ENCODE measurements around the gene TLE6. TPM values are rescaled to one million over a fixed set of nuclear protein-coding genes. Genes with fewer than 3 reads are reported as not detected.

The TLE6 gene
- total and polyA plus RNA-seq, 2 donors (not counting 3 experiments of a cell fraction or from before 2014, with no cell fraction given), result 1.6 to 1.9 TPM

DNA sequence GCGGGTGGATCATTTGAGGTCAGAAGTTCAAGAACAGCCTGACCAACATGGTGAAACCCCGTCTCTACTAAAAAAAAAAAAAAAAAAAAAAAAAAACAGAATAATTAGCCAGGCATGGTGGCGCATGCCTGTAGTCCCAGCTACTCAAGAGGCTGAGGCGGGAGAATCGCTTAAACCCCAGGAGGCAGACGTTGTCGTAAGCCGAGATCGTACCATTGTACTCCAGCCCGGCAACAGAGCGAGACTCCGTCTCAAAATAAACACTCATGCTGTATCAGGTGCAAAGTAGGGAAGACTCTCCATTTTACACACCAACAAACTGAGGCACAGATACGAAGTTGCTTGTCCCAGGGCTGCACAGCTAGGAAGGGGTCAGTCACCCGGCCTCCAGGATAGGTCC lies 15.6 kb downstream of the TLE6 start:
- Histone ChIP-seq H3K9me3 (replicated peaks; ENCODE audit: control insufficient read depth, insufficient read depth, low read length) (no peaks in the 10 kb centered on the region), H3K27ac (ENCODE audit: insufficient read depth, low read depth, low read length) (no peak overlapping the region), H2AFZ (ENCODE audit: low read depth, low read length) (no peak overlapping the region), H3K4me1 (ENCODE audit: control insufficient read depth, extremely low read depth, insufficient read depth, low read length) (no peaks in the 10 kb centered on the region), H3K4me3 (replicated peaks in 1 of 3; ENCODE audit: insufficient read depth in 1 of 3, low read depth in 1 of 3, low read length in 3 of 3) (no peak overlapping the region), H3K27me3 (ENCODE audit: control insufficient read depth in 2 of 2, insufficient read depth in 2 of 2, low read length in 2 of 2) (no peaks in the 10 kb centered on the region), H3K9ac (replicated peaks; ENCODE audit: extremely low read depth, insufficient read depth, low read length) (no peak overlapping the region), H4K20me1 (replicated peaks; ENCODE audit: control insufficient read depth, extremely low read depth, insufficient read depth, low read length) (no peaks in the 10 kb centered on the region), H3K79me2 (ENCODE audit: control insufficient read depth, insufficient read depth, low read length) (no peaks in the 10 kb centered on the region), H3K4me2 (ENCODE audit: insufficient read depth, low read length) (no peak overlapping the region), H3K36me3 (ENCODE audit: control insufficient read depth in 2 of 2, extremely low read depth in 1 of 2, insufficient read depth in 2 of 2, low read length in 2 of 2) (peaks cover 0 to 6% of the 10 kb centered on the region in 2 experiments), H3K9me1 (replicated peaks; ENCODE audit: control insufficient read depth, extremely low read depth, insufficient read depth, low read length) (no peaks in the 10 kb centered on the region)
- ChIA-PET POLR2A (no interaction called here), CTCF (no interaction called here)
- DNase-seq (ENCODE audit: low read depth, low spot score) (no peak), FAIRE-seq (no peak)
- intact Hi-C loops (cut with micrococcal nuclease), result no loop called here
- TF ChIP-seq POLR2AphosphoS5 (IDR thresholded peaks at IDR 0.05; ENCODE audit: insufficient read depth, low read depth, low read length) (no peak), FOS (IDR thresholded peaks at IDR 0.05; ENCODE audit: borderline replicate concordance, insufficient read depth, low read length) (no peak)
- BruUV-seq (replicated peaks), result no TSS peak
- dilution Hi-C loops (cut with MboI; ENCODE audit: extremely low pct_ligation_motif_present, low sequenced_read_pairs), result no loop called here

DNA sequence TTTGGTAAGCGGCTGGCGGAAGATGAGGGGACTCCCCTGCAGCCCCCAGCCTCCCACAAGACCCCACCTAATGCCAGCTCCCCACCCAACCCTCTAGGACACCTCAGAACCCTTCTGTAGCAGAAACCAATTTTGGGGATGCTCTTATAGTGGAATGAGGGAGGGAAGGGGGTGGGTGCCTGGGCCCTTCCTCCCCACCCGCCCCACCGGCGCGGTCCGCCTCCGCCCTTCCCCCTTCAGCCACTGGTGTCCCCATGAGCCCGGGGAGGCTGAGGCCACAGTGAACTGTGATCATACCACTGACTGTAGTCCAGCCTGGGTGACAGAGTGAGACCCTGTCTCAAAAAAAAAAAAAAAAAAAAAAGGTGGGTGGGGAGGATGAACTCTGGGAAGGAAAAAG lies 16.2 kb downstream of the TLE6 start:
- CTCF ChIA-PET, result no interaction called here
- TF ChIP-seq, protein P1, sequence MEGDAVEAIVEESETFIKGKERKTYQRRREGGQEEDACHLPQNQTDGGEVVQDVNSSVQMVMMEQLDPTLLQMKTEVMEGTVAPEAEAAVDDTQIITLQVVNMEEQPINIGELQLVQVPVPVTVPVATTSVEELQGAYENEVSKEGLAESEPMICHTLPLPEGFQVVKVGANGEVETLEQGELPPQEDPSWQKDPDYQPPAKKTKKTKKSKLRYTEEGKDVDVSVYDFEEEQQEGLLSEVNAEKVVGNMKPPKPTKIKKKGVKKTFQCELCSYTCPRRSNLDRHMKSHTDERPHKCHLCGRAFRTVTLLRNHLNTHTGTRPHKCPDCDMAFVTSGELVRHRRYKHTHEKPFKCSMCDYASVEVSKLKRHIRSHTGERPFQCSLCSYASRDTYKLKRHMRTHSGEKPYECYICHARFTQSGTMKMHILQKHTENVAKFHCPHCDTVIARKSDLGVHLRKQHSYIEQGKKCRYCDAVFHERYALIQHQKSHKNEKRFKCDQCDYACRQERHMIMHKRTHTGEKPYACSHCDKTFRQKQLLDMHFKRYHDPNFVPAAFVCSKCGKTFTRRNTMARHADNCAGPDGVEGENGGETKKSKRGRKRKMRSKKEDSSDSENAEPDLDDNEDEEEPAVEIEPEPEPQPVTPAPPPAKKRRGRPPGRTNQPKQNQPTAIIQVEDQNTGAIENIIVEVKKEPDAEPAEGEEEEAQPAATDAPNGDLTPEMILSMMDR (IDR thresholded peaks at IDR 0.05; ENCODE audit: extremely low read depth in 1 of 2, insufficient read depth in 1 of 2, low read depth in 1 of 2, low read length in 2 of 2), result no peak
- Histone ChIP-seq H2AFZ (ENCODE audit: low read depth, low read length) (no peak overlapping the region), H4K20me1 (replicated peaks; ENCODE audit: control insufficient read depth, extremely low read depth, insufficient read depth, low read length) (no peaks in the 10 kb centered on the region), H3K27me3 (ENCODE audit: control insufficient read depth in 2 of 2, insufficient read depth in 2 of 2, low read length in 2 of 2) (no peaks in the 10 kb centered on the region), H3K79me2 (ENCODE audit: control insufficient read depth, insufficient read depth, low read length) (no peaks in the 10 kb centered on the region), H3K4me3 (replicated peaks in 1 of 3; ENCODE audit: insufficient read depth in 1 of 3, low read depth in 1 of 3, low read length in 3 of 3) (no peak overlapping the region), H3K27ac (ENCODE audit: insufficient read depth, low read depth, low read length) (no peak overlapping the region), H3K9me1 (replicated peaks; ENCODE audit: control insufficient read depth, extremely low read depth, insufficient read depth, low read length) (no peaks in the 10 kb centered on the region), H3K4me1 (ENCODE audit: control insufficient read depth, extremely low read depth, insufficient read depth, low read length) (no peaks in the 10 kb centered on the region), H3K9me3 (replicated peaks; ENCODE audit: control insufficient read depth, insufficient read depth, low read length) (no peaks in the 10 kb centered on the region), H3K36me3 (ENCODE audit: control insufficient read depth in 2 of 2, extremely low read depth in 1 of 2, insufficient read depth in 2 of 2, low read length in 2 of 2) (peaks cover 0 to 7% of the 10 kb centered on the region in 2 experiments), H3K9ac (replicated peaks; ENCODE audit: extremely low read depth, insufficient read depth, low read length) (no peak overlapping the region), H3K4me2 (ENCODE audit: insufficient read depth, low read length) (no peak overlapping the region)
- intact Hi-C loops (cut with micrococcal nuclease), result no loop called here
- POLR2A ChIA-PET, result no interaction called here
- BruUV-seq (replicated peaks), result no TSS peak
- dilution Hi-C loops (cut with MboI; ENCODE audit: extremely low pct_ligation_motif_present, low sequenced_read_pairs), result no loop called here
- FAIRE-seq, result no peak
- no peak for DNase-seq (ENCODE audit: low read depth, low spot score)

Data from endothelial cell of umbilical vein (primary cell).